H1 (cell line): ENCODE results near the gene ELFN1.

Experiments used
- CREB1 ChIP-seq: IDR thresholded peaks from 2 replicates; pipeline ENCODE4 v1.6.1; 2012; ENCODE audit warnings: inconsistent platforms
- KDM5A ChIP-seq: fragments of 200-600 bp; IDR thresholded peaks from 2 replicates; pipeline ENCODE4 v1.7.1; 2012; ENCODE audit warnings: mild to moderate bottlenecking, low read length, inconsistent platforms, mixed read lengths
- SRF ChIP-seq: IDR thresholded peaks from 2 replicates; pipeline ENCODE4 v1.6.1; 2011; ENCODE audit warnings: mild to moderate bottlenecking, low read depth, low read length, moderate library complexity
- SUZ12 ChIP-seq: fragments of 200-600 bp; sonication (generic); IDR thresholded peaks from 2 replicates; pipeline ENCODE4 v1.6.1; 2012; ENCODE audit warnings: mild to moderate bottlenecking, inconsistent platforms, low read length, moderate library complexity, mixed read lengths
- ZNF274 ChIP-seq: IDR thresholded peaks from 2 replicates; pipeline ENCODE4 v1.7.0; 2012; ENCODE audit warnings: low read length, borderline replicate concordance; ENCODE audit errors: extremely low read depth

DNA sequence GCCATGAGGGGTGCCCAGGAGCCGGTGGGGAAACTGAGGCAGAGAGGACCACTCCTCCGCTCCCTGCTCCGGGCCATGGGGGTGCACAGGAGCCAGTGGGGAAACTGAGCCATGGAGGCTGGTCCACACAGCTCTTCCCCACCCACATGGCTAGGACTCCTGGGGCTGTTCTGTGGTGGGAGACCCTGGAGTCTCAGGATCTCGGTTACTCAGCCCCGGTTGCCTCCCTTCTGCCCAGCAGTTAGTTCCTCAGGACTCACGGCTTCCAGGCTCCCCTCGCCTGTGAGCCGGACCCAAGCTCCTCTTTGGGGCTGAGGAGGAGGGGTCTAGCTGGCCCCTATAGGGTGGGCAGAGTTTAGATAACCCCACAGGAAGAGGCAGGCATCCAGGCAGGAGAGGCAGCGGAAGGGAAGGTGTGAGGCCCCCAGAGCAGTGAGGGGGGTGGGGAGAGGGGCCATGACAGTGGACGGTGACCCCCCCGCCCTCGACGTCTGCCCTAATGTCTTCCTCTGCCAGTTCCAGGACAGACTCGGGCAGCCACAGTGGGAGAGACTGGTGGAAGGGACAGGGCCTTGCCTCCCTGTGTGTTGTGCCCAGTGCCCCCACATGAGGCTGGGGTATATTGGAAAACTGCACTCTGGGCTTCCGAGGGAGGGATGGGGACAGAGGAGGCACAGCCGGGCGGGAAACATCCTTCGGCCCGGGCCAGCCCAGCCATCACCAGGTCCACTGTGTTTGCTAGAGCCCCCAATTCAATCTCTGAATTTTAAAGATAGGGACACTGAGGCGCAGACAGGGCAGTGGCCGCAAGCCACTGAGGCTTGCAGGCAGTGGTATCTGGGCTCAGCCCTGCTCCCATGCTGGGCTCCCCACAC, 4.3 kb downstream of the ELFN1 start:
- TF ChIP-seq CREB1 (no peak), SUZ12 (no peak), KDM5A (no peak), ZNF274 (no peak), SRF (no peak)
